ENCODE results near the gene CHRM5.
"Not testable (repeated sequence)": the region's sequence is repeated elsewhere in the genome, so short reads cannot be mapped to it uniquely, and the experiment has no call there.

Gene CHRM5

DNA sequence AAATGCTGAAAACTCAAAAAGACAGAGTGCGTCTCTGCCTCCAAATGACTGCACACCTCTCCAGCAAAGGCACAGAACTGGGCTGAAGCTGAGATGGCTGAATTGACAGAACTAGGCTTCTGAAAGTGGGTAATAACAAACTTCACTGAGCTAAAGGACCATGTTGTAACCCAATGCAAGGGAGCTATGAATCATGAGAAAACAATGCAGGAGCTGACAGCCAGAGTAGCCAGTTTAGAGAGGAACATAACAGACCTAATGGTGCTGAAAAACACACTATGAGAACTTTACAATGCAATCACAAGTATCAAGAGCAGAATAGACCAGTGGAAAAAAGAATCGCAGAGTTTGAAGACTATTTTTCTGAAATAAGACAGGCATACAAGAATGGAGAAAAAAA is 80.8 kb downstream of the CHRM5 start:
- Histone ChIP-seq H3K27ac (no peak overlapping the region), H3K4me3 (no peak overlapping the region)
- TF ChIP-seq, protein P1, sequence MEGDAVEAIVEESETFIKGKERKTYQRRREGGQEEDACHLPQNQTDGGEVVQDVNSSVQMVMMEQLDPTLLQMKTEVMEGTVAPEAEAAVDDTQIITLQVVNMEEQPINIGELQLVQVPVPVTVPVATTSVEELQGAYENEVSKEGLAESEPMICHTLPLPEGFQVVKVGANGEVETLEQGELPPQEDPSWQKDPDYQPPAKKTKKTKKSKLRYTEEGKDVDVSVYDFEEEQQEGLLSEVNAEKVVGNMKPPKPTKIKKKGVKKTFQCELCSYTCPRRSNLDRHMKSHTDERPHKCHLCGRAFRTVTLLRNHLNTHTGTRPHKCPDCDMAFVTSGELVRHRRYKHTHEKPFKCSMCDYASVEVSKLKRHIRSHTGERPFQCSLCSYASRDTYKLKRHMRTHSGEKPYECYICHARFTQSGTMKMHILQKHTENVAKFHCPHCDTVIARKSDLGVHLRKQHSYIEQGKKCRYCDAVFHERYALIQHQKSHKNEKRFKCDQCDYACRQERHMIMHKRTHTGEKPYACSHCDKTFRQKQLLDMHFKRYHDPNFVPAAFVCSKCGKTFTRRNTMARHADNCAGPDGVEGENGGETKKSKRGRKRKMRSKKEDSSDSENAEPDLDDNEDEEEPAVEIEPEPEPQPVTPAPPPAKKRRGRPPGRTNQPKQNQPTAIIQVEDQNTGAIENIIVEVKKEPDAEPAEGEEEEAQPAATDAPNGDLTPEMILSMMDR (IDR thresholded peaks at IDR 0.05) = no peak
- no peak for DNase-seq (ENCODE audit: low spot score)

DNA sequence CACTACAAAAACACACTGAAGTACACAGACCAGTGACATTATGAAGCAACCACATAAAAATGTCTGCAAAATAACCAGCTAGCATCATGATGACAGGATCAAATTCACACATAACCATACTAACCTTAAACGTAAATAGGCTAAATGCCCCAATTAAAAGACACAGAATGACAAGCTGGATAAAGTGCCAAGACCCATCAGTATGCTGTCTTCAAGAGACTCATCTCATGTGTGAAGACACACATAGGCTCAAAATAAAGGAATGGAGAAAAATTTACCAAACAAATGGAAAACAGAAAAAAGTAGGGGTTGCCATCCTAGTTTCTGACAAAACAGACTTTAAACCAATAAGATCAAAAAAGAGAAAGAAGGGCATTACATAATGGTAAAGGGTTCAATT is 82.1 kb downstream of the CHRM5 start:
- H3K4me3 ChIP-seq; DNase-seq (ENCODE audit: low spot score); H3K27ac ChIP-seq: not testable (repeated sequence)

DNA sequence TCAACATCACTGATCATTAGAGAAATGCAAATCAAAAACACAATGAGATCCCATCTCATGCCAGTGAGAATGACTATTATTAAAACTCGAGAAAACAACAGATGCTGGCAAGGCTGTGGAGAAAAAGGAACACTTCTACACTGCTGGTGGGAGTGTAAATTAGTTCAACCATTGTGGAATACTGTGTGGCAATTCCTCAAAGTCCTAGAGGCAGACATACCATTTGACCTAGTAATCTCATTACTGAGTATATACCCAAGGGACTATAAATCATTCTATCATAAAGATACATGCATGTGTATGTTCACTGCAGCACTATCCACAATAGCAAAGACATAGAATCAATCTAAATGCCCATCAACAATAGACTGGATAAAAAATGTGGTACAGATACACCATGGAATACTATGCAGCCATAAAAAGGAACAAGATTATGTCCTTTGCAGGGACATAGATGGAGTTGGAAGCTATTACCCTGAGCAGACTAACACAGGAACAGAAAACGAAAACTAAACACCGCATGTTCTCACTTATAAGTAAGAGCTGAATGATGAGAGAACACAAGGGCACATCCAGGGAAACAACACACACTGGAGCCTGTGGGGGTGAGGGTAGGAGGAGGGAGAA is 85.9 kb downstream of the CHRM5 start:
- TF ChIP-seq, protein P1 (IDR thresholded peaks at IDR 0.05) = no peak
- no peak overlapping the region for H3K4me3 ChIP-seq
- no peak for DNase-seq (ENCODE audit: low spot score)
- no peak overlapping the region for H3K27ac ChIP-seq

DNA sequence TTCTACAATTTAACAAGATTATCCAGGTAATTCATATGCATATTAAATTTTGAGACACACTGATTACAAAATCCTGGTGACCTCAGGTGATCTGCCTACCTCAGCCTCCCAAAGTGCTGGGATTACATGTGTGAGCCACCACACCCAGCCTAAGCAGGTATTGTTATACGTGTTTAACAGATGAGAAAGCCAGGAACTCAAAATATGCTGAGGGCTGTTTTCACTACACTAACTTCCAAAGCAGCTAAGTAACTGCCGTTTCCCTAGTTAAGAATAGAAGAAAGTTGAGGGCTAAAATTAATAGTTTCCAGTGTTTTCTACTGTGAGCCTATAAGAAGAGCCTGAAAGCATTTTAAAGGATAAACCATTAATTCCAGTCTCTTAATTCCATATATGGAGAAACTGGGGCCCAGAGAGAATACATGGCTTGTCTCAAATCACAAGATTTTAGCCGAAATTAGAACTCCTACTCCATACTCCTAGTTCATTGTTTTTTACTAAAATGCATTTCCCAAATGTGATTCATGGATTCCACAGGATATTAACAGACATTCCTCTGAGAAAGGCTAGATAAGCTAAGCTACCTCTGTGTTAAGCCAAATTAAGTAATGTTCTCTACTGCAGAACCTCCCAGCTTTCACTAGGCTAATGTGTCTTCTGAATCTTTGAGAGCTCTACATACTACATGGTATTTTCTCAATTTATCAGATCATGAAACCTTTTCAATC is 87.7 kb downstream of the CHRM5 start:
- no peak for DNase-seq (ENCODE audit: low spot score)
- peak overlapping the region; percentile 72 to 88 for H3K27ac ChIP-seq
- TF ChIP-seq, protein P1 (IDR thresholded peaks at IDR 0.05) = no peak
- H3K4me3 ChIP-seq = no peak overlapping the region

DNA sequence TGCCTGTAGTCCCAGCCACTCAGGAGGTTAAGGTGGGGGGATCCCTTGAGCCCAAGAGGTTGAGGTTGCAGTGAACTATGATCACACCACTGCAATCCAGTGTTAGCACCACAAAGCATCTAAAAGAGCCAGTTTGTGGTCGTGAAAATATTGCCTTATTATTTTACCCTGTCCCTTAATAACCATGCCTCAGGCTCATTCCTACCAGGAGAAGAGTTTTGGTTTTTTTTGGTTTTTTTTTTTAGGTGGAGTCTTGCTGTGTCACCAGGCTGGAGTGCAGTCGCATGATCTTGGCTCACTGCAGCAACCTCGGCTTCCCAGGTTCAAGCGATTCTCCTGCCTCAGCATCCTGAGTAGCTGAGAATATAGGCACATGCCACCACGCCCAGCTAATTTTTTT is 88.6 kb downstream of the CHRM5 start:
- TF ChIP-seq, protein P1 (IDR thresholded peaks at IDR 0.05) = no peak
- Histone ChIP-seq H3K4me3 (no peak overlapping the region), H3K27ac (peak overlapping the region; percentile 72 to 88)
- no peak for DNase-seq (ENCODE audit: low spot score)

DNA sequence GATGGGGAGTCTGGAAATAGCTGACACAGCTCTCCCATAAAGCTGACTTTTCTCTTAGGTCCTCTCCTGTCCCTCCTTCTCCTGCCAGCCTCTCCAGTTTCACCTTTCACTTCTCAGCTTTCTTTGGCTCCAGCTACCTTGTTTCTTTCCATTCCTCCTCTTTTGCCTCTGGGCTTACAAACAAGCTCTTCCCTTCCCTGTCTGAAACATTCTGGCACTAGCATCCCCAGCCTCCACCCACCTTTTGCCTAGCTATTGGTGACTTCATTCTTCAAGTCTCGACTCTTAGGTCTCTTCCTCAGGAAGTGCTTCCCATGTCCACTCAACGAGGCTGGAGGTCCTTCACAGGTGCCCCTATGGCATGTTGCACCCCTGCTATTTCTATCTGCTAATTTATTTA is 91.2 kb downstream of the CHRM5 start:
- TF ChIP-seq, protein P1 (IDR thresholded peaks at IDR 0.05) = no peak
- H3K4me3 ChIP-seq = no peak overlapping the region
- DNase-seq (ENCODE audit: low spot score) = no peak
- H3K27ac ChIP-seq = no peak overlapping the region

DNA sequence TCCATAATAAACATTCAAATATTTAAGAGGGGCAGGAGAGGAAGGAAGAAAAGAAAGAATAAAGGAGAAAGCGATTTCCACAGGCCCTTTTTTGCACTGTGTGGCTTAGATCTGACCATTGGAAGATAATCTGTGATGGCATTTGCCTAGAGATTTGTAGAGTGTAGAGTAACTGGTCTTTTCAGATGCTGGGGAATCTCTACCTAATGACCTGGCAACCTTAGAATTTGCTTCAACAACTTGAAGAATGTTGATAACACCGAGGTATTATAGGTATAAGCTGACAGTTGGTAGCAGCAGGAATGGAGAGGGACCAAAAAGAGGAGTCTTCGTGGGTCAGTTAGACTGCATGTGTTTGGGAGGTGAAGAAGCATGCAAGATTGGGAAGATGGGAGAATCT is 91.6 kb downstream of the CHRM5 start:
- TF ChIP-seq, protein P1 (IDR thresholded peaks at IDR 0.05) = no peak
- Histone ChIP-seq H3K4me3 (no peak overlapping the region), H3K27ac (no peak overlapping the region)
- DNase-seq (ENCODE audit: low spot score) = no peak

Data from coronary artery (tissue), 2 donors.